ENCODE data around the gene HCFC2.

DNA sequence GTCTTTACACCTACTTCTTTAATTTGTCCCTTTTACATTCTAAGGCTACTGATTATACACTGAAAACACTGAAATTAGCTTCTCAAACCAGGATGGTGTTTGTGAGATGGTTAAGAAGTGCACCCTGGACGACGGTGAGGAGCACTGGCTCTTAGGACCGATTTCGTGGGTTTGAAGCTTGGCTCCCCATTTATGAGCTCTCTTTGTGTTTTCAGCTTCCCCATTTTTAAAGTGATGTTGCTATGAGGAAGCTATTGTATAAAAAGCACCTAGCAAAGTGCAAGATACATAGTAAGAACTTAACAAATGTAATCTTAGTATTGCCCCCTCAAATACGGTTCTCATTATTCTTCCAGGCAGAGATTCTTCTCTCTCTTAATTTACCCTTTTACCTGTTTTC is 69.0 kb downstream of the HCFC2 start:
- TF ChIP-seq, protein P1, sequence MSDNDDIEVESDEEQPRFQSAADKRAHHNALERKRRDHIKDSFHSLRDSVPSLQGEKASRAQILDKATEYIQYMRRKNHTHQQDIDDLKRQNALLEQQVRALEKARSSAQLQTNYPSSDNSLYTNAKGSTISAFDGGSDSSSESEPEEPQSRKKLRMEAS (IDR thresholded peaks at IDR 0.05), result no peak
- TF ChIP-seq RAD21 (IDR thresholded peaks at IDR 0.05; ENCODE audit: low read depth) (no peak), ZBTB7A (IDR thresholded peaks at IDR 0.05; ENCODE audit: low read depth) (no peak), EGR1 (IDR thresholded peaks at IDR 0.05) (no peak), EP300 (IDR thresholded peaks at IDR 0.05; ENCODE audit: borderline replicate concordance) (no peak)
- TF ChIP-seq, protein P2, sequence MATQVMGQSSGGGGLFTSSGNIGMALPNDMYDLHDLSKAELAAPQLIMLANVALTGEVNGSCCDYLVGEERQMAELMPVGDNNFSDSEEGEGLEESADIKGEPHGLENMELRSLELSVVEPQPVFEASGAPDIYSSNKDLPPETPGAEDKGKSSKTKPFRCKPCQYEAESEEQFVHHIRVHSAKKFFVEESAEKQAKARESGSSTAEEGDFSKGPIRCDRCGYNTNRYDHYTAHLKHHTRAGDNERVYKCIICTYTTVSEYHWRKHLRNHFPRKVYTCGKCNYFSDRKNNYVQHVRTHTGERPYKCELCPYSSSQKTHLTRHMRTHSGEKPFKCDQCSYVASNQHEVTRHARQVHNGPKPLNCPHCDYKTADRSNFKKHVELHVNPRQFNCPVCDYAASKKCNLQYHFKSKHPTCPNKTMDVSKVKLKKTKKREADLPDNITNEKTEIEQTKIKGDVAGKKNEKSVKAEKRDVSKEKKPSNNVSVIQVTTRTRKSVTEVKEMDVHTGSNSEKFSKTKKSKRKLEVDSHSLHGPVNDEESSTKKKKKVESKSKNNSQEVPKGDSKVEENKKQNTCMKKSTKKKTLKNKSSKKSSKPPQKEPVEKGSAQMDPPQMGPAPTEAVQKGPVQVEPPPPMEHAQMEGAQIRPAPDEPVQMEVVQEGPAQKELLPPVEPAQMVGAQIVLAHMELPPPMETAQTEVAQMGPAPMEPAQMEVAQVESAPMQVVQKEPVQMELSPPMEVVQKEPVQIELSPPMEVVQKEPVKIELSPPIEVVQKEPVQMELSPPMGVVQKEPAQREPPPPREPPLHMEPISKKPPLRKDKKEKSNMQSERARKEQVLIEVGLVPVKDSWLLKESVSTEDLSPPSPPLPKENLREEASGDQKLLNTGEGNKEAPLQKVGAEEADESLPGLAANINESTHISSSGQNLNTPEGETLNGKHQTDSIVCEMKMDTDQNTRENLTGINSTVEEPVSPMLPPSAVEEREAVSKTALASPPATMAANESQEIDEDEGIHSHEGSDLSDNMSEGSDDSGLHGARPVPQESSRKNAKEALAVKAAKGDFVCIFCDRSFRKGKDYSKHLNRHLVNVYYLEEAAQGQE (IDR thresholded peaks at IDR 0.05; ENCODE audit: low read depth), result no peak
